ENCODE data around the gene TBC1D9B. TPM values are rescaled to one million over a fixed set of nuclear protein-coding genes. Genes with fewer than 3 reads are reported as not detected.
A peak's percentile ranks its signal among the peaks of the same experiment; 100 is the strongest.

Gene TBC1D9B
- total RNA-seq = 36.2 TPM

DNA sequence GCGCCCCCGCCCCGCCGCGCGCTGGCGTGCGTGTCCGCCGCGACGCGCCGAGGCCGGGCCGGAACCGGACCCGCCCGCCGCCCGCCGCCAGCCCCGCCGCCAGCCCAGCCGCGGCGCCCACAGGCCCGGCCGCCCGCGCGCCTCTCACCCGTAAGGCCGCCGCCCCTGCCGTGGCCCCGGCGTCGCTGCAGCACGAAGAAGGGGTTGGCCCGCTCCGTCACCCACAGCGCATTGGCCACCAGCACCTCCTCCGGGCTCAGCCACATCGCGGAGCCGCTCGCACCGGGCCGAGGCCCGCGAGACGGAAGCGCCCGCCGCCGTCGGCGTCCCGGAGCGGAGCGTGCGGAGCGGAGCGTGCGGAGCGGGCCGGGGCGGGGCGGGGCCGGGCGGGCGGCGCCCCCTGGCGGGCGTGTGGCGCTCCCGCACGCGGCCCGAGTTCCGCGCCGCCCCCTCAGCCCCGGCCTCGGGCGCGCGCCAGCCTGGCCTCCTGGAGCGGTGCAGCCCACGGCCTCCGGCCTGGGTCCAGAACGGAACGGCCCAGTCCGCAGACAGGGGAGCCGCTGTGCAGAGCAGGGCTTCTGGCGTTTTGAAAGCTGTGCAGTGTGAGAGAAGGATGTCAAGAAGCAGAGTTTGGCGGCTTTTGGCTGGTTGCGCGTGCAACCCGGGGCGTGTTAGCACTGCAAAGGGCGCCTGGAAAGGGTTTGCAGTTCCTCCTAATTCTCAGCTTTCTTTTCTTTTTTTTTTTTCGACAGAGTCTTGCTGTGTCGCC is at the start of gene TBC1D9B:
Gene TBC1D9B (minus strand): TSS at position 342 of the 769 bp plus-strand sequence. CDS start 76 bp downstream, at position 266.
- H3K4me1 ChIP-seq (ENCODE audit: insufficient read depth, low read length) = peaks cover 30% of the 10 kb centered on the region
- no peaks in the 10 kb centered on the region for H3K9me3 ChIP-seq (ENCODE audit: low read depth, low read length)
- H3K4me3 ChIP-seq (ENCODE audit: low read length) = peak within 1 kb of the TSS; percentile 44
- H3K27me3 ChIP-seq (ENCODE audit: insufficient read depth, low read length) = no peaks in the 10 kb centered on the region

DNA sequence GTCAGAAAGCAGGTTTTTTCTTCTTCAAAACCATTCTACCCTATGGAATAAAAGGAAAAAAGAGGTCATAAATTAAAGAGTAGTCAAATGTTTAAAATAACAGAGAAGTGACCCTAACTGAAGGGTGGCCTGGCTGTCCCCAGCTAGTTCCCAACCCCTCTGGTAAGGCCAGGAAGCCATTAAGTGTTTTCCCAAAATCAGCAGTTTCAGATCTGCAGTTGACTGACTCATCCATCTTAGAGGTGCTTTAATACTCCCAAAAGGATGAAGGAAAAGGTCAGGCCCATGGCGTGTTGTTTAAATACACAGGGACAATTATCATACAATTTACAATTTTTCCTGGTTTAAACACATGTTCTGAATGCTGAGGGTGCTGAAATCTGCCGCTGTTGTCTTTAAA is 47.9 kb upstream of the TBC1D9B start:
- H3K27me3 ChIP-seq (ENCODE audit: insufficient read depth, low read length) = no peaks in the 10 kb centered on the region
- no peak overlapping the region for H3K4me3 ChIP-seq (ENCODE audit: low read length)
- no peaks in the 10 kb centered on the region for H3K9me3 ChIP-seq (ENCODE audit: low read depth, low read length)
- H3K4me1 ChIP-seq (ENCODE audit: insufficient read depth, low read length) = peaks cover 10% of the 10 kb centered on the region

DNA sequence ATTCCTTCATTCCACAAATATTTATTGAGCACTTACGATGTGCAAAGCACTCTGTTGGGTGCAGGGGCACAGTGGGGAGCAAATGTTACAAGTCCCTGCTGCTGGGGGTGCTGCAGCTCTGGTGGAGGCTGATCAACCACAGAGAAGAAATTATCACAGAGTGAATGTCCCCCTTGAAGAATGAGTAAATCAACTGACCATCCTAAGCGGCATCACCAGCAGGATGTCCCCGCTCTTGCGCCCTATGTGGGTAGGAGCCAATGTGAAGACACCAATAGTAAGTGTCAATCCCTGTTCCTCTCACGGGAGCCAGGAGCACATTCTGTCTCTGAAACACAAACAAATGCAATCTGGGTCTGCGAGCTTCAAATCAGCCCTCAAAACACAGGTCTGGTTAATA is 47.4 kb upstream of the TBC1D9B start:
- Histone ChIP-seq H3K4me3 (ENCODE audit: low read length) (no peak overlapping the region), H3K27me3 (ENCODE audit: insufficient read depth, low read length) (no peaks in the 10 kb centered on the region), H3K4me1 (ENCODE audit: insufficient read depth, low read length) (peaks cover 6% of the 10 kb centered on the region), H3K9me3 (ENCODE audit: low read depth, low read length) (no peaks in the 10 kb centered on the region)

DNA sequence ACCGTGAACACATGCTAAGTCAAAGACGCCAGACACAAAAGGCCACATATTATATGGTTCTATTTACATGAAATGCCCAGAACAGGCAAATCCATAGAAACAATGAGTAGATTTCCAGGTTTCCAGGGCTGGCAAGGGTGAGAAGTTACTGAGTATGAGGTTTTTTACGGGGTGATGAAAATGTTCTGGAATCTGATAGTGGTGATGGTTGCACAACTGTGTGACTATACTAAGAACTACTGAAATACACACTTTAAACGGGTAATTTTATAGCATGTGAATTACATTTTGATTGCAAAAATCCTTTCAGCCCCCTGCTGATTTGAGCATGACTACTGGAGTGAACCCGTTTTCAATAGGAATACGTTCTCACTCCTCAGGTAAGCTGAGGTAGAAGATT is 46.7 kb upstream of the TBC1D9B start:
- no peak overlapping the region for H3K4me3 ChIP-seq (ENCODE audit: low read length)
- H3K27me3 ChIP-seq (ENCODE audit: insufficient read depth, low read length) = no peaks in the 10 kb centered on the region
- H3K4me1 ChIP-seq (ENCODE audit: insufficient read depth, low read length) = no peaks in the 10 kb centered on the region
- no peaks in the 10 kb centered on the region for H3K9me3 ChIP-seq (ENCODE audit: low read depth, low read length)

DNA sequence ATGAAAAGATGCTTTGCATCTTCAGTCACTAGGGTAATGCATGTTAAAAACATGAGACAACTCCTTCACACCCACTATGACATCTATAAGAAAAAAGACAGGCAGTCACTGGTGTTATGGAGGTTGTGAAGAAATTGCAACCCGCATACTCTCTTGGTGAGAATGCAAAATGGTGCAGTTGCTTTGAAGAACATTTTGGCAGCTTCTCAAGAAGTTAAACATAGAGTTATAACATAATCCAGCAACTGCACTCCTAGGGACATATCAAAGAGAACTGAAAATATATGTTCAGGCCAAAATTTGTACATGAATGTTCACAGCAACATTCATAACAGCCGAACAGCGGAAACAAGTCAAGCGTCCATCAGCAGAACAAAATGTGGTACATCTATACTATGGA is 46.3 kb upstream of the TBC1D9B start:
- Histone ChIP-seq H3K4me1 (ENCODE audit: insufficient read depth, low read length) (no peaks in the 10 kb centered on the region), H3K4me3 (ENCODE audit: low read length) (no peak overlapping the region), H3K27me3 (ENCODE audit: insufficient read depth, low read length) (no peaks in the 10 kb centered on the region), H3K9me3 (ENCODE audit: low read depth, low read length) (no peaks in the 10 kb centered on the region)

DNA sequence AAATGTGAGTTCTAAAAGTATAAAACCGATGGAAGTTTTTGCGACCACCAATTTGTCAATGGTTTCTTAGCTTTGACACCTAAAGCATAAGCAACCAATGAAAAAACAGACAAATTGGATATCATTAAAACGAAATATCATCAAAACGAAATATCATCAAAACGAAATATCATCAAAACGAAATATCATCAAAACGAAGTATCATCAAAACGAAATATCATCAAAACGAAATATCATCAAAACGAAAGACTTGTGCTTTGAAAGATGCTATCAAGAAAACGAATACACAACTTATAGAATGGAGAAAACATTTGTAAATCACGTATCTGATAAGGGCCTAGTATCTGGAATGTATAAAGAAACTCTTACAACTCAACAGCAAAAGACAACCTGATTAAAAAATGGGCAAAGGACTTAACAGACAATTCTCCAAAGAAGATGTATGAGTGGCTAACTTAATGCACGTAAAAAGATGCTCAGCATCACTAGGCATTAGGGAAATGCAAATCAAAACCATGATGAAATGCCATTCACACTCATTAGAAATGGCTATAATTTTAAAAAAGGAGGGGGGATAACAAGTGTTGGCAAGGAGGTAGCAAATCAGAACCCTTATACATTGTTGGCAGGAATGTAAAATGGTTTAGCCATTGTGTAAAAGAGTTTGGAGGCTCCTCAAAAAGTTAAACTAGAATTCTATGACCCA is 29.4 kb upstream of the TBC1D9B start:
- Histone ChIP-seq H3K4me3 (ENCODE audit: low read length) (no peak overlapping the region), H3K4me1 (ENCODE audit: insufficient read depth, low read length) (no peaks in the 10 kb centered on the region), H3K9me3 (ENCODE audit: low read depth, low read length) (no peaks in the 10 kb centered on the region), H3K27me3 (ENCODE audit: insufficient read depth, low read length) (no peaks in the 10 kb centered on the region)

DNA sequence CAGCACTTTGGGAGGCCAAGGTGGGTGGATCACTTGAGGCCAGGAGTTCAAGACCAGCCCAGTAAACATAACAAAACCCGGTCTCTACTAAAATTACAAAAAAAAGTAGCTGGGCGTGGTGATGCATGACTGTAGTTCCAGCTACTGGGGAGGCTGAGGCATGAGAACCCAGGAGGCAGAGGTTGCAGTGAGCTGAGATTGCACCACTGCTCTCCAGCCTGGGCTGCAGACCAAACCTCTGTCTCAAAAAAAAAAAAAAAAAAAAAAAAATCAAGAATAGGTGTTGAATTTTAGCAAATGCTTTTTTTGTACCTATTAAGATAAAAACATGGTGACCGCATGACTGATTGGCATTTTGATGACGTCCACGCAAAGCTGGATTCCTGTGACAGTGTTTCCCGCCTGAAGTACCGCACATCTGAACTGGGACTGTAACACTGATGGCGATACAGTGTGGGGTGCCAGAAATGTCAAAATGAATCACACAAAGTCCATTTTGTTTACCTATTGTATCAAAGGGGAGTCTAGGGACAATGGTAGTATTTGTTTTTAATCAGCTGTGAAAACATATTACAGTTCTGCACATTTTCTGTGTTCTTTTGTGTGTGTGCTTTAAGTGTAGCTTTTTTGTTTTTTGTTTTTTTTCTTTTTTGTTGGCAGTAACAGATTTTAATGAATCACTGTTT is 23.2 kb upstream of the TBC1D9B start:
- H3K4me1 ChIP-seq (ENCODE audit: insufficient read depth, low read length) = peaks cover 6% of the 10 kb centered on the region
- no peaks in the 10 kb centered on the region for H3K9me3 ChIP-seq (ENCODE audit: low read depth, low read length)
- no peaks in the 10 kb centered on the region for H3K27me3 ChIP-seq (ENCODE audit: insufficient read depth, low read length)
- H3K4me3 ChIP-seq (ENCODE audit: low read length) = no peak overlapping the region

DNA sequence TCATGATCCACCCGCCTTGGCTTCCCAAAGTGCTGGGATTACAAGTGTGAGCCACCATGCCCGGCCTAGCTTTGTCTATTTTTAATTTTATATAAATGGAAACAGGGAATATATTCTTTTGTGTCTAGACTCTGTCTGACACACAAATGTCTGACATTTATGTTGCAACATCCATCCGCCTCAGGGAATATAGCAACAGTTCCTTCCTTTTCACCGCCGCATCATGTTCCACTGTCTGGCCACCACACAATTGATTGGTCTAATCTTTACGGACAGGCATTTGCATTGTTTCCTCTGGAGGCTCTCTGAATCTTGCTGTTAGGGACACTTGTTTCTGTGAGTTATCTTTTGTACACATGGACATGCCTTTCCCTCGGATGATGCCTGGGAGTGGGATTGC is 20.1 kb upstream of the TBC1D9B start:
- Histone ChIP-seq H3K4me1 (ENCODE audit: insufficient read depth, low read length) (peaks cover 14% of the 10 kb centered on the region), H3K9me3 (ENCODE audit: low read depth, low read length) (no peaks in the 10 kb centered on the region), H3K27me3 (ENCODE audit: insufficient read depth, low read length) (no peaks in the 10 kb centered on the region), H3K4me3 (ENCODE audit: low read length) (no peak overlapping the region)

DNA sequence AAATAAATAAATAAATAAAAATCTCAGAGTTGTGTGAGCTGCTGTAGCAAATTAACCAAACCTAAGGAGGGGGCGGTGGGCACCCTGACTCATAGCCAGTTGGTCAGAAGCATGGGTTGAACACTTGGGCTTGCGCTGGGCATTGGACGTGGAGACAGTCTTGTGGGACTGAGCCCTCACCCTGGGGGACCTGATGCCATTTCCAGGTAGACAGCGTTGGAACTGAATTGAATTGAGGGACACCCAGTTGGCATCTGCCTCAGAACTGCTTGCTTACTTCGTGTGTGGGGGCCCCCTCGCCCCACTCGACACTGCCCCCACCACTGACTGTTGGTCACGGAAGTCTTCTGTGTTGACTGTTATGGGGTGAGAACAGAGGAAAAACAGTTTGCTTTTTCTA is 19.0 kb upstream of the TBC1D9B start:
- no peaks in the 10 kb centered on the region for H3K27me3 ChIP-seq (ENCODE audit: insufficient read depth, low read length)
- H3K9me3 ChIP-seq (ENCODE audit: low read depth, low read length) = no peaks in the 10 kb centered on the region
- no peak overlapping the region for H3K4me3 ChIP-seq (ENCODE audit: low read length)
- peaks cover 14% of the 10 kb centered on the region for H3K4me1 ChIP-seq (ENCODE audit: insufficient read depth, low read length)

DNA sequence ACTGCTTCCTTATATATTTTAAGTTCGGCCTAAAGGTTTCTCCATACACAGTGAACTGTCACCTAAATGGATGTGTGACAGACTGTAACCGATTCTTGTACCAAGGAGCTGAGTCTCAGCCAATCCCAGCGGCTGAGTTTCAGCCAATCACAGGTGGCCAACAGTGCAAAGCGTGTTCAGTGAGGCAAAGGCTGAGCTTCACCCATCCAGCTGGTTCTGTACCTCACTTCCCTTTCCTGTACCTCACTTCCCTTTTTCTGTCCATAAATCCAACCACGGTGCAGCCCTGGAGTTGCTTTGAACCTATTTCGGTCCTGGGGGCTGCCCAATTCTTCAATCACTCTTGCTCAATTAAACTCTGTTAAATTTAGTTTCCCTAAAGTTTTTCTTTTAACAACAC is 15.7 kb upstream of the TBC1D9B start:
- Histone ChIP-seq H3K9me3 (ENCODE audit: low read depth, low read length) (no peaks in the 10 kb centered on the region), H3K4me1 (ENCODE audit: insufficient read depth, low read length) (peaks cover 14% of the 10 kb centered on the region), H3K27me3 (ENCODE audit: insufficient read depth, low read length) (no peaks in the 10 kb centered on the region), H3K4me3 (ENCODE audit: low read length) (no peak overlapping the region)

DNA sequence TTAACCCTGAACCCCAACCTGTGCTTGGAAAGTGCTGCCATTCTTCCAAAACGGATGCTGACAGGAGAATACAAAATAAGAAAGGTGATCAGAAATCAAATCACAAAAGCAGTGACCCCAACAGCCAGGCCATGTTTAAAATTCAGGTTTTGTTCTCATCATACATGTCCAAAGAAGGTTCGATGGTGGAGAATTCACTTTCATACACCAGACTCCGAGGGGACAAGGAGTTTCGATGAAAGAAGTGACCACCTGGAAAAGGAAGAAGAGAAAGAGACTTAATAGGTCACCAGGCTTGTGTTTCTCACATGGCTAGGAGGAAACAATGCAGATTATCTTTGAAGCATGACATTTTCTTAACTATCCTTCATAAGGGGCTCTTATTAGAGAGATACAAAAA is 12.5 kb upstream of the TBC1D9B start:
- Histone ChIP-seq H3K4me1 (ENCODE audit: insufficient read depth, low read length) (peaks cover 15% of the 10 kb centered on the region), H3K27me3 (ENCODE audit: insufficient read depth, low read length) (no peaks in the 10 kb centered on the region), H3K9me3 (ENCODE audit: low read depth, low read length) (no peaks in the 10 kb centered on the region), H3K4me3 (ENCODE audit: low read length) (no peak overlapping the region)

DNA sequence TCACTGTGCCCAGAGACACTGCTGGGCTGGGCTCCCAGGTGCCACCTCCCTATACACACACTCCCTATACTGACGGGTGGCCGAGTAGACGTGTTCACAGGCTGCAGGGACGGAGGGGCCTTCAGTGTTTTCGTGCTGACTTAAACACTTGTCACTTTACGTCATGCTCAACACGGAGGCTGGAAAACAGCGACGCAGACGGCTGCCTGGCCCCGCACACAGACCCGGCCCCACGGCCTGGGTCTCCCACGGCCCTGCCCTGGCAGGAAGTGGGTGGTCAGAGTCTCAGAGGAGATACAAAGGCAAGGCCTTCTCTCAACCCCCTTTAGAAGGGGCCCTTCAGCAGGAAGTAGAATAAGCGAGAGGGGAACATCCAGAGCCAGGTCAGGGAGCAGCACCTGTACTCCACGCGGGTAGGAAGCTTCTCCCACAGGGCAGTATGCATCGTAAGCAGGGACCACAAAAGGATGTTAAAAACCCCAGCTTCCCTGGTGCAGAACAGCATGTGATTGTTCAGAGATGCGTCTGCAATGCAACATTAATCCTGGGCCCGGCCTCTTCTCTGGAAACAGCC is 11.9 kb upstream of the TBC1D9B start:
- H3K27me3 ChIP-seq (ENCODE audit: insufficient read depth, low read length) = no peaks in the 10 kb centered on the region
- no peak overlapping the region for H3K4me3 ChIP-seq (ENCODE audit: low read length)
- no peaks in the 10 kb centered on the region for H3K9me3 ChIP-seq (ENCODE audit: low read depth, low read length)
- H3K4me1 ChIP-seq (ENCODE audit: insufficient read depth, low read length) = peaks cover 17% of the 10 kb centered on the region

DNA sequence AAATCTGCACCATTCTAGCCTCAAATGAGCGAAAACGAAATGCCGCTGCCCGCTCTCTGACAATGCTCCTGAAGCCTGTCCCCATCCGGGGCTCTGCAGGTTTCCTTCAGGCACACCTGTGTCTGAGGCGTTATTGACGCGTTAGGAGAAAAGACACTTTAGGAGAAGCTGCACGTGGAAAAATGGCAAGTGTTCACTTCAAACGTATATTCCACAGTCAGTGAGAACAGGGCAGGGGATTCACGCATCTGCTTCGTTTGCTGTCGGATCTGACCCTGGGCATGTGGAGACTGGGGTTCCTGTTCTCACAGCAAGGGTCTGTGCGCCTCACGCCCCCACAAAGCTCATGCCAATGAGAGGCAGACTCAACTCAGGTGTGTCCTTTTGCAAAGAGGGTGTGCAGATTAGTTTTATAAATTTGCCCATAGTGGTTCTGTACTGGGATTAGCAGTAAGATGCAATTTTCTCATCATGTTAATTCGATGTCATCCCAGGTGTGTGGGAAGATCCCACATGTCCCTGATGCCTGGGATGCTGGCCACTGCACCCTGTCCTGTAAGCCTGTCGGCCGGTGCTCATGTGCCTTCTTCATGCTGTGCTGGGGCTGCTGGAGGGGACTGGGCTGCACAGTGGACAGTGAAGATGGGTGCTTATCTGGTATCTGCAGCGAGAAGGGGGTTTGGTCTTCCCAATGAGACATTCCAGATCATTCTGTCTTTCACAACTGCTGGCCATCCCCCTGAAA is 11.2 kb upstream of the TBC1D9B start:
- H3K4me3 ChIP-seq (ENCODE audit: low read length) = no peak overlapping the region
- no peaks in the 10 kb centered on the region for H3K27me3 ChIP-seq (ENCODE audit: insufficient read depth, low read length)
- H3K9me3 ChIP-seq (ENCODE audit: low read depth, low read length) = no peaks in the 10 kb centered on the region
- peaks cover 22% of the 10 kb centered on the region for H3K4me1 ChIP-seq (ENCODE audit: insufficient read depth, low read length)

DNA sequence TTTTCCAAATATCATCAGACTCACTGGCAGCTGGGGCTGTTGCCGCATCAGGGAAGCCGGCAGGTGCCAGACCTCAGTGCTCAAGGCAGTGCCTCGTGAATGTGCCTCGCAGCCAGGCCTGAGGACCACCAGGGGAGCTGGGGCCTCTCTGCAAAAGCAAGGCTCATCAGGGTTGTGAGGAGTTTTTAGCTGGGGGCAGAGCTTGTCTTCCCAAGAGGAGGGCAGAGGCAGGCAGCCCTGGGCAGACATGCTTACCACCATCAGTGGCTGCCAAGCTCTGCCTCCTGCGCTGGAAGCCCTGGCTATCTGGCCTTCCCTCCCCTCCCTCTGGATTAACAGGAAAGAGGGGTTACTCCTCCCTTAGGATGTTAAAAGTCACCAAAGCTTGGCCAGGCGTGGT is 8.8 kb upstream of the TBC1D9B start:
- H3K4me1 ChIP-seq (ENCODE audit: insufficient read depth, low read length) = peaks cover 25% of the 10 kb centered on the region
- no peak overlapping the region for H3K4me3 ChIP-seq (ENCODE audit: low read length)
- no peaks in the 10 kb centered on the region for H3K9me3 ChIP-seq (ENCODE audit: low read depth, low read length)
- H3K27me3 ChIP-seq (ENCODE audit: insufficient read depth, low read length) = no peaks in the 10 kb centered on the region

Data from mononuclear cell (primary cell).